GM12865 (cell line): ENCODE data around the gene MAP3K20.
"Not testable (repeated sequence)": the region's sequence is repeated elsewhere in the genome, so short reads cannot be mapped to it uniquely, and the experiment has no call there.

Source experiments
- DNase-seq: peaks from one replicate; pipeline ENCODE4 v3.0.0; 2010; ENCODE audit warnings: low read depth
- H3K4me3 ChIP-seq: 2 replicates; pipeline ENCODE4 v1.5.1; 2011; ENCODE audit warnings: mild to moderate bottlenecking, low read depth, low read length, control low read depth
- CTCF ChIP-seq: IDR thresholded peaks from 2 replicates; pipeline ENCODE4 v1.5.1; 2011; ENCODE audit warnings: low read length, control low read depth, low read depth, inconsistent platforms; ENCODE audit not compliant: insufficient read depth; ENCODE audit errors: missing control alignments

MAP3K20 gene

GRCh38 chr2:173307293-173307692 is 231.6 kb downstream of the MAP3K20 start:
- no peak for TF ChIP-seq CTCF
- peak overlapping the region; percentile 21 for H3K4me3 ChIP-seq
- peak; percentile 77 for DNase-seq

- not testable (repeated sequence) for H3K4me3 ChIP-seq, DNase-seq
Measured at GRCh38 chr2:173309370-173309769, 233.7 kb downstream of the MAP3K20 start.

GRCh38 chr2:173311844-173312606 is 236.4 kb downstream of the MAP3K20 start:
- no peak overlapping the region for H3K4me3 ChIP-seq
- no peak for DNase-seq
- no peak for TF ChIP-seq CTCF
